ENCODE measurements around the gene ZMYM5.

DNA sequence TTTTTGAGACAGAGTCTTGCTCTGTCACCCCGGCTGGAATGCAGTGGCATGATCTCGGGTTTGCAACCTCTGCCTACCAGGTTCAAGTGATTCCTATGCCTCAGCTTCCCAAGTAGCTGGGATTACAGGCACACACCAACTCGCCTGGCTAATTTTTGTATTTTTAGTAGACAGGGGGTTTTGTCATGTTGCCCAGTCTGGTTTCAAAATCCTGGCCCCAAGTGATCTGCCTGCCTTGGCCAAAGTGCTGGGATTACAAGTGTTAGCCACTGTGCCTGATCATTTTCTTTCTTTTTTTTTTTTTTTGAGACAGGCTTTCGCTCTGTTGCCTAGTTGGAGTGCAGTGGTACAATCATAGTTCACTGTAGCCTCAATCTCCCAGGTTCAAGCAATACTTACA is 28.7 kb downstream of the ZMYM5 start:
- TF ChIP-seq POLR2A (IDR thresholded peaks at IDR 0.05), result no peak
- TF ChIP-seq, protein P1, sequence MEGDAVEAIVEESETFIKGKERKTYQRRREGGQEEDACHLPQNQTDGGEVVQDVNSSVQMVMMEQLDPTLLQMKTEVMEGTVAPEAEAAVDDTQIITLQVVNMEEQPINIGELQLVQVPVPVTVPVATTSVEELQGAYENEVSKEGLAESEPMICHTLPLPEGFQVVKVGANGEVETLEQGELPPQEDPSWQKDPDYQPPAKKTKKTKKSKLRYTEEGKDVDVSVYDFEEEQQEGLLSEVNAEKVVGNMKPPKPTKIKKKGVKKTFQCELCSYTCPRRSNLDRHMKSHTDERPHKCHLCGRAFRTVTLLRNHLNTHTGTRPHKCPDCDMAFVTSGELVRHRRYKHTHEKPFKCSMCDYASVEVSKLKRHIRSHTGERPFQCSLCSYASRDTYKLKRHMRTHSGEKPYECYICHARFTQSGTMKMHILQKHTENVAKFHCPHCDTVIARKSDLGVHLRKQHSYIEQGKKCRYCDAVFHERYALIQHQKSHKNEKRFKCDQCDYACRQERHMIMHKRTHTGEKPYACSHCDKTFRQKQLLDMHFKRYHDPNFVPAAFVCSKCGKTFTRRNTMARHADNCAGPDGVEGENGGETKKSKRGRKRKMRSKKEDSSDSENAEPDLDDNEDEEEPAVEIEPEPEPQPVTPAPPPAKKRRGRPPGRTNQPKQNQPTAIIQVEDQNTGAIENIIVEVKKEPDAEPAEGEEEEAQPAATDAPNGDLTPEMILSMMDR (IDR thresholded peaks at IDR 0.05 in 8 of 11, conservative IDR thresholded peaks at IDR 0.05 in 3 of 11), result no peak
